ENCODE results near the gene TSR3.

TSR3 gene

GRCh38 chr16:1327619-1327947 lies 24.1 kb downstream of the TSR3 start:
- ATAC-seq (ENCODE audit: low read depth) (no peak), DNase-seq (ENCODE audit: low spot score) (no peak)
- TF ChIP-seq CTCF (IDR thresholded peaks at IDR 0.05; ENCODE audit: poor library complexity, severe bottlenecking): no peak
- Histone ChIP-seq H3K27ac (ENCODE audit: poor library complexity, severe bottlenecking) (no peak overlapping the region), H3K27me3 (ENCODE audit: insufficient read depth, poor library complexity, severe bottlenecking) (peaks cover 12% of the 10 kb centered on the region), H3K4me3 (ENCODE audit: severe bottlenecking) (no peak overlapping the region), H3K36me3 (ENCODE audit: low read depth) (peaks cover 17% of the 10 kb centered on the region), H3K4me1 (ENCODE audit: insufficient read depth, poor library complexity, severe bottlenecking) (peaks cover 6% of the 10 kb centered on the region), H3K9me3 (ENCODE audit: severe bottlenecking) (no peaks in the 10 kb centered on the region)

- peaks cover 7% of the 10 kb centered on the region for H3K27me3 ChIP-seq (ENCODE audit: insufficient read depth, poor library complexity, severe bottlenecking)
- DNase-seq (ENCODE audit: low spot score): no peak
- no peak for TF ChIP-seq CTCF (IDR thresholded peaks at IDR 0.05; ENCODE audit: poor library complexity, severe bottlenecking)
- ATAC-seq (ENCODE audit: low read depth): peak; percentile 17; the same call in 2 of the 3 replicates
- no peaks in the 10 kb centered on the region for H3K9me3 ChIP-seq (ENCODE audit: severe bottlenecking)
- no peak overlapping the region for H3K4me3 ChIP-seq (ENCODE audit: severe bottlenecking)
- peaks cover 21% of the 10 kb centered on the region for H3K36me3 ChIP-seq (ENCODE audit: low read depth)
- no peak overlapping the region for H3K27ac ChIP-seq (ENCODE audit: poor library complexity, severe bottlenecking)
- peaks cover 6% of the 10 kb centered on the region for H3K4me1 ChIP-seq (ENCODE audit: insufficient read depth, poor library complexity, severe bottlenecking)
Measured at GRCh38 chr16:1326946-1327618, 24.6 kb downstream of the TSR3 start.

DNA sequence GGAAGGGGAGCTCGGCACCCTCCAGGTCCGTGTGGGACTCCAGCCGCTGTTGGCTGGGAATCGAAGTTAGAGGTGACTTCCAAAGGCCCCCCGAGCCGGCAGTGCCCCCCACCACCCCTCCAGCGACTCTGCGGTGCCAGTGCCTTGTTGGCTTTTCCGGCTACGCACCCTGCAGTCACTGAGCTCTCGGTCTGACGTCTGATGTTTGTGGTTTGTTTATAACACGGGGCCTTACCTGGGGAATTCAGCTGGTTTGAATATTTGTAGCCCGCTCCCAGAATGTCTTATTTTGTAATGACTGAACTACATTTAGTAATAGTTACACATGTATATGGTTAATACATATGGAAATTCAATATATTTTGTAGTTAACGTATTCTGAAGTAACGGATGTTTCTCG lies 25.3 kb downstream of the TSR3 start:
- Histone ChIP-seq H3K9me3 (ENCODE audit: severe bottlenecking) (no peaks in the 10 kb centered on the region), H3K27me3 (ENCODE audit: insufficient read depth, poor library complexity, severe bottlenecking) (peaks cover under 1% of the 10 kb centered on the region), H3K4me3 (ENCODE audit: severe bottlenecking) (no peak overlapping the region), H3K36me3 (ENCODE audit: low read depth) (peaks cover 21% of the 10 kb centered on the region), H3K4me1 (ENCODE audit: insufficient read depth, poor library complexity, severe bottlenecking) (no peaks in the 10 kb centered on the region), H3K27ac (ENCODE audit: poor library complexity, severe bottlenecking) (no peak overlapping the region)
- no peak for TF ChIP-seq CTCF (IDR thresholded peaks at IDR 0.05; ENCODE audit: poor library complexity, severe bottlenecking)
- DNase-seq (ENCODE audit: low spot score) (no peak), ATAC-seq (ENCODE audit: low read depth) (no peak)

DNA sequence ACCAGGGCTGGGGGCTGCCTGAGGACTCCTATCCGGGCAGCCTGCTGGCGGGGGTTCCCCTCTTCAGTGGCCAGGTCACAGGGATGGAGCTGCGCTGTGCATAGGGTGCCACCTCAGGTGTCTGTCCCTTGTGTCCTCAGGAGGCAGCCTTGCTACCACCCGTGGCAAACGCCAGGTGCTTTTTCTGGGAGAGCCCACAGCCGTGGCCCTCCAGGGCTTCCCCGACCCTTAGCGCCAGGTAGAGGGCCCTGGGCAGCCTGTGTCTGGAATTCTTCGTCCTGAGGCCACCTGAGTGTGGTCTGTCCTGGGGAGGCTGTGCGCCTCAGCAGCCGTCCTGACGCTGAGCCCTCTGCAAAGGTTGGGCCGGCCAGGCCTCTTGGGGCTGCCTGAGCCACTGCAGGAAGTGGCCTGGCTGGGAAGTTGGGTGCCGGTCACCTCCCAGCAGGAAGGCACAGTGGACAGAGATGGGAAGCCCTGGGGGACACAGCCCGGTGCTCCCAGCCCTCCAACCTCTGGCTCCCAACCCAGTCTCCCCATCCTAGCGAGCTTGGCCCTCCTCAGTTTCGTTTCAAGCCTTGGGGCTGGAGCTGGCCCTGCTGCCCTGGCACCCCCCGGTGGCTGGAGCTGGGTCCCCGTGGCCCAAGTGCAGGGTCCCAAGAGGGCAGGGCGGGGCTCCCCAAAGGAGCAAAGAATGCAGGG lies 25.9 kb downstream of the TSR3 start:
- DNase-seq (ENCODE audit: low spot score) (no peak), ATAC-seq (ENCODE audit: low read depth) (peak; percentile 20; the same call in 2 of the 3 replicates)
- TF ChIP-seq CTCF (IDR thresholded peaks at IDR 0.05; ENCODE audit: poor library complexity, severe bottlenecking): no peak
- Histone ChIP-seq H3K27me3 (ENCODE audit: insufficient read depth, poor library complexity, severe bottlenecking) (no peaks in the 10 kb centered on the region), H3K4me3 (ENCODE audit: severe bottlenecking) (no peak overlapping the region), H3K27ac (ENCODE audit: poor library complexity, severe bottlenecking) (no peak overlapping the region), H3K9me3 (ENCODE audit: severe bottlenecking) (no peaks in the 10 kb centered on the region), H3K4me1 (ENCODE audit: insufficient read depth, poor library complexity, severe bottlenecking) (no peaks in the 10 kb centered on the region), H3K36me3 (ENCODE audit: low read depth) (peaks cover 27% of the 10 kb centered on the region)

DNA sequence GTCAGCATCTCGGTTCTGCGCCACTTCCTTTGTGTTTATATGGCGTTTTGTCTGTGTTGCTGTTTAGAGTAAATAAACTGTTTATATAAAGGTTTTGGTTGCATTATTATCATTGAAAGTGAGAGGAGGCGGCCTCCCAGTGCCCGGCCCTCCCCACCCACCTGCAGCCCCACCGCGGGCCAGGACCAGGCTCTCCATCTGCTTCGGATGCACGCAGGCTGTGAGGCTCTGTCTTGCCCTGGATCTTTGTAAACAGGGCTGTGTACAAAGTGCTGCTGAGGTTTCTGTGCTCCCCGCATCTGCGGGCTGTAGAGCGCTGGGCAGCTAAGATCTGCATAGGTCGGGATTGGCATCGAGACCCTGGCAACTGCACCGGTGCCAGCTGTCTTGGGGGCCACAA lies 26.4 kb downstream of the TSR3 start:
- peaks cover 32% of the 10 kb centered on the region for H3K36me3 ChIP-seq (ENCODE audit: low read depth)
- H3K4me1 ChIP-seq (ENCODE audit: insufficient read depth, poor library complexity, severe bottlenecking): no peaks in the 10 kb centered on the region
- no peaks in the 10 kb centered on the region for H3K9me3 ChIP-seq (ENCODE audit: severe bottlenecking)
- DNase-seq (ENCODE audit: low spot score): no peak
- H3K4me3 ChIP-seq (ENCODE audit: severe bottlenecking): no peak overlapping the region
- H3K27me3 ChIP-seq (ENCODE audit: insufficient read depth, poor library complexity, severe bottlenecking): no peaks in the 10 kb centered on the region
- no peak for TF ChIP-seq CTCF (IDR thresholded peaks at IDR 0.05; ENCODE audit: poor library complexity, severe bottlenecking)
- no peak for ATAC-seq (ENCODE audit: low read depth)
- H3K27ac ChIP-seq (ENCODE audit: poor library complexity, severe bottlenecking): no peak overlapping the region

All from RWPE2 (cell line).